Liver (tissue), 3 donors: ENCODE results near the gene SSPN.

ENCODE experiments used
- CTCF ChIP-seq: fragments of 150-350 bp; IDR thresholded peaks from 2 replicates; pipeline ENCODE4 v1.5.1; 2017; ENCODE audit warnings: improper control_type of control experiment, low read depth, low read length; ENCODE audit not compliant: missing input control
- FOXA1 ChIP-seq: IDR thresholded peaks from 2 replicates; pipeline ENCODE4 v1.6.1; 2016; ENCODE audit warnings: antibody characterized with exemption
- JUND ChIP-seq, 2 donors: IDR thresholded peaks; 2 replicates each; pipeline ENCODE4 v1.6.1; 2016; ENCODE audit warnings: antibody characterized with exemption in 2 of 2
- REST ChIP-seq: IDR thresholded peaks from 2 replicates; pipeline ENCODE4 v1.6.1; 2016; ENCODE audit warnings: antibody characterized with exemption, mild to moderate bottlenecking
- TAF1 ChIP-seq: conservative IDR thresholded peaks from 2 replicates; pipeline ENCODE4 v1.6.1; 2016; ENCODE audit warnings: antibody characterized with exemption, mild to moderate bottlenecking
- donor health status: healthy.
- donor health status: healthy.

DNA sequence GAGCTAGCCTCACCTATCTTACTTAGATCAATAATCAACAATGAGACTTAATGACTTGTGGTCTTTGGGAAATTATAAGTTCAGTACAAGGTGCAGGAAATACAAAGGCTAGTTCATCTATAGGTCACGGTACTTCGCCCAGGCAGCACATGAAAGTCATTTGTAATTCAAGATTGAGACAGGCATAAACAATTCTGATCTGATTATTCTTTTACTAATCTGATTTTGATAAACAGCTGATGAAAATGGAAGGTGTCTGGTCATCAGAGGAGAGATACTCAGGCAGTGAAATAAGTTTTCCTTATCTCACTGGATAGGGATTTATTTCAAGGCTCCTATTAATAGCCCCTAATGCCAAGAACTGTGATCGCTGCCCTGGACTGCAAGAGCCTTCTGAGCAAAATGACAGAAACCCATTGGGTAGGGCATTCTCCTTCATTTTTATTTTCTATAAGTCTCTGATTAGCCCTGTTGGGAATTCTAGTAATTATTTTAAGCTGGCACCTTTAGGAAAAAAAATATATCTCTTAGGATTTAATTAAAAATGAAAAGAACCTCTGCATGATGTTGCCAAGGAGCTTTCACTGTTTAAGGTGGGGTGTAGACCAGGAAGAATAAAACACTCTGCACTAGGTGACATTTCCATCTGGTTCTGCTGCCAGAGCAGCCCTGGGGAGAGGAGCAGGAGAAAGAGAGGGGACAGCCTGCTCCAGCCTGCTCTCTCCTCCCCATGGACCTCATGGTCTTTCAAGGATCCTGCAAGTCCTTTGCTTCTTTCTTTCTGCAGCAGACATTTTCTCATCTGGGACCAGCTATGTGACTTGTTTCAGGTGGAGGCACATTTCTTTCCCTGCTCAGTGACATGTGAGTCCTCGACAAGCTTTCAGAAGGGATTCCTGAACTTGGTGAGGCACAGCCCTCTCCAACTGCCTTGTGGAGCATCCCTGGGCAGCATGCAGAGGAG lies 44.8 kb downstream of the SSPN start:
- TF ChIP-seq FOXA1 (no peak), CTCF (no peak), JUND (IDR thresholded peaks at IDR 0.05) (no peak), REST (no peak), TAF1 (no peak)
